ENCODE data around the gene GPRC5A. TPM values are rescaled to one million over a fixed set of nuclear protein-coding genes. Genes with fewer than 3 reads are reported as not detected.

The GPRC5A gene
- total RNA-seq, 3 donors from 2014 or later (not counting 1 experiment from before 2014, with no cell fraction given): 0.09 to 0.28 TPM; not detected in 1

- H3K4me3 ChIP-seq (ENCODE audit: low read length): no peak overlapping the region
These were observed 30.8 kb downstream of the GPRC5A start for GRCh38 chr12:12922191-12922616.

GRCh38 chr12:12922978-12923377 is 31.6 kb downstream of the GPRC5A start:
- Mint-ChIP-seq H3K9me3 (no peaks in the 10 kb centered on the region), H3K4me3 (no peak overlapping the region), H3K4me1 (no peaks in the 10 kb centered on the region), H3K27me3 (ENCODE audit: low read depth in 2 of 2) (peaks cover 0 to 8% of the 10 kb centered on the region in 2 donors), H3K36me3 (no peaks in the 10 kb centered on the region), H3K27ac (no peak overlapping the region)
- Histone ChIP-seq H3K4me3 (ENCODE audit: low read length) (no peak overlapping the region), H3K36me3 (ENCODE audit: control insufficient read depth, insufficient read depth, low read length) (no peaks in the 10 kb centered on the region), H3K27ac (ENCODE audit: low read length) (no peak overlapping the region), H3K27me3 (ENCODE audit: control insufficient read depth, insufficient read depth, low read length) (no peaks in the 10 kb centered on the region), H3K4me1 (ENCODE audit: control insufficient read depth, insufficient read depth, low read length) (no peaks in the 10 kb centered on the region), H3K9me3 (ENCODE audit: control insufficient read depth, insufficient read depth, low read length) (no peaks in the 10 kb centered on the region)
- intact Hi-C loops (cut with micrococcal nuclease): no loop called here
- ATAC-seq (no peak), DNase-seq (no peak)
- WGBS (ENCODE audit: insufficient coverage): 94% methylated on average over 7 of the region's 7 CpGs
- TF ChIP-seq CTCF (IDR thresholded peaks at IDR 0.05): no peak

More at GRCh38 chr12:12922191-12922616, 30.8 kb downstream of the GPRC5A start:
- Histone ChIP-seq H3K9me3 (ENCODE audit: control insufficient read depth, insufficient read depth, low read length) (no peaks in the 10 kb centered on the region), H3K27ac (ENCODE audit: low read length) (no peak overlapping the region), H3K27me3 (ENCODE audit: control insufficient read depth, insufficient read depth, low read length) (no peaks in the 10 kb centered on the region), H3K36me3 (ENCODE audit: control insufficient read depth, insufficient read depth, low read length) (no peaks in the 10 kb centered on the region), H3K4me1 (ENCODE audit: control insufficient read depth, insufficient read depth, low read length) (no peaks in the 10 kb centered on the region)
- no peaks in the 10 kb centered on the region for H3K9me3 Mint-ChIP-seq
- H3K4me3 Mint-ChIP-seq: no peak overlapping the region
- H3K4me1 Mint-ChIP-seq: no peaks in the 10 kb centered on the region
- DNase-seq: no peak
- H3K27ac Mint-ChIP-seq: no peak overlapping the region
- intact Hi-C loops (cut with micrococcal nuclease): no loop called here
- no peak for ATAC-seq
- H3K27me3 Mint-ChIP-seq (ENCODE audit: low read depth in 2 of 2): peaks cover 4 to 11% of the 10 kb centered on the region in 2 donors
- H3K36me3 Mint-ChIP-seq: no peaks in the 10 kb centered on the region
- no peak for TF ChIP-seq CTCF (IDR thresholded peaks at IDR 0.05)
- 82% methylated on average over 6 of the region's 6 CpGs for WGBS (ENCODE audit: insufficient coverage)

GRCh38 chr12:12924169-12924568 is 32.8 kb downstream of the GPRC5A start:
- Mint-ChIP-seq H3K4me1 (no peaks in the 10 kb centered on the region), H3K27me3 (ENCODE audit: low read depth in 2 of 2) (peaks cover 0 to 8% of the 10 kb centered on the region in 2 donors), H3K4me3 (no peak overlapping the region), H3K27ac (no peak overlapping the region), H3K36me3 (no peaks in the 10 kb centered on the region), H3K9me3 (no peaks in the 10 kb centered on the region)
- Histone ChIP-seq H3K27me3 (ENCODE audit: control insufficient read depth, insufficient read depth, low read length) (no peaks in the 10 kb centered on the region), H3K27ac (ENCODE audit: low read length) (no peak overlapping the region), H3K4me3 (ENCODE audit: low read length) (no peak overlapping the region), H3K36me3 (ENCODE audit: control insufficient read depth, insufficient read depth, low read length) (no peaks in the 10 kb centered on the region), H3K4me1 (ENCODE audit: control insufficient read depth, insufficient read depth, low read length) (no peaks in the 10 kb centered on the region), H3K9me3 (ENCODE audit: control insufficient read depth, insufficient read depth, low read length) (no peaks in the 10 kb centered on the region)
- intact Hi-C loops (cut with micrococcal nuclease): no loop called here
- TF ChIP-seq CTCF (IDR thresholded peaks at IDR 0.05): no peak
- 94% methylated on average over 3 of the region's 4 CpGs for WGBS (ENCODE audit: insufficient coverage)
- no peak for DNase-seq
- ATAC-seq: no peak

- Mint-ChIP-seq H3K27me3 (ENCODE audit: low read depth in 2 of 2) (peaks cover 0 to 8% of the 10 kb centered on the region in 2 donors), H3K36me3 (no peaks in the 10 kb centered on the region), H3K4me3 (no peak overlapping the region), H3K9me3 (no peaks in the 10 kb centered on the region), H3K4me1 (no peaks in the 10 kb centered on the region), H3K27ac (no peak overlapping the region)
- intact Hi-C loops (cut with micrococcal nuclease): no loop called here
- H3K27ac ChIP-seq (ENCODE audit: low read length): no peak overlapping the region
- no peaks in the 10 kb centered on the region for H3K27me3 ChIP-seq (ENCODE audit: control insufficient read depth, insufficient read depth, low read length)
- DNase-seq (no peak), ATAC-seq (no peak)
- H3K4me1 ChIP-seq (ENCODE audit: control insufficient read depth, insufficient read depth, low read length): no peaks in the 10 kb centered on the region
- H3K36me3 ChIP-seq (ENCODE audit: control insufficient read depth, insufficient read depth, low read length): no peaks in the 10 kb centered on the region
- no peak overlapping the region for H3K4me3 ChIP-seq (ENCODE audit: low read length)
- H3K9me3 ChIP-seq (ENCODE audit: control insufficient read depth, insufficient read depth, low read length): no peaks in the 10 kb centered on the region
- no CpG with 5 or more reads among the region's 1 CpG for WGBS (ENCODE audit: insufficient coverage)
- no peak for TF ChIP-seq CTCF (IDR thresholded peaks at IDR 0.05)
These were observed 34.0 kb downstream of the GPRC5A start for GRCh38 chr12:12925388-12925787.
